ENCODE data around the gene ACAD11.
A peak's percentile ranks its signal among the peaks of the same experiment; 100 is the strongest.
"Not testable (repeated sequence)": the region's sequence is repeated elsewhere in the genome, so short reads cannot be mapped to it uniquely, and the experiment has no call there.

The ACAD11 gene

DNA sequence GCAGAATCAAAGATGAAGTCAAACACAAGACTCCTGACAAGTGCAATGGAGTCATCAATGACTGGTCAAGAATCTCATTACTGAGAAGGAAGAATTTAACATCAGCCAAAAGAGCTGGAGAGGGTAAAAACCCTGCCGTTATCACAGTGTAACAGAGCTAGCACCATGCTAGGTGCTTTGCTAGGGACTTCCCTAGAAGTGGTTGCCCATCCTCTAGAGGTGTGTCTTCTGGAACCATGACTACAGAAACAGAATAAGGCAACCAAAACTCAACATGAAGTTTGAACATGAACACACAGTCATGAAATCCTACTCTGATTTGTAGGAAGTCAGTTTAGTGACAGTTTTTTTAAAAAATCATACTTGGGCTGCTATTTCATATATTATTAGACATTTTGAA is 9.5 kb downstream of the ACAD11 start:
- no peak for DNase-seq

DNA sequence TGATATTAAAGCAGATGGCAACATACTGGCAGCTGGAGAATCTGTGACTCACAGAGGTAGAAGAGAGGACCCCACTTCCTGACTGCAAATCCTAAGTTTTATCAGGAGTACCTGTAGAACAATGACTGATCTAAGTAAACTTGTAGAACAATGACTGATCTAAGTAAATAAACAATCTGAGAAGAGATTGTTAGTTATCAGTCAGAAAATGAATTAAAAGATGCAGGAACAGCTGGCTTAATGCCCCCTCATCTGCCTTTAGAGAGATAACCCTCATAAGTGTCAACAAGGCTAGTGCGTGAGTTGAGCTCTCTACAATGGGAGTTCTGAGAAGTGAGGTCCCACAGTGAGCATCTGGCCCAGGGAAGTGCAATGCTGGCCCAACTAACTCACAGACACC is 14.6 kb downstream of the ACAD11 start:
- no peak for DNase-seq

DNA sequence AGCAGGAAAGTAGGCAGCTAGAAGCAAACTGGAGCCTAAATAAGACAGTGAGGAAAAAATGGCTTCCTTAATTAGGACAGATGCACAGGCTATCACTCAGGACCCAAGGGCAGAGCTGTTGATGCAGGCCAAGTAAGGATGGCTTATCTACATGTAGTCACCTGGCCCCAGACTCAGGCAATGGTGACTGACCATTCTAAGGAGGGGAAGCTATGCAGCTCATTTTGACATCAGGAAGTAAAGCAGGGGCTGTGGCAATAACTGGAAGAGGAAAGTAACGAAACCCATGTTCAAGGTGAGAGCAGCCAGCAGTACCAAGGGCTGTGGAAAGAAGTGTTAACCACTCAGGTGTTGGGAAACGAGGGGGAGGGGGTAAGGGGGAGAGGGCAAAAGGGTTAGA is 16.2 kb downstream of the ACAD11 start:
- no peak for DNase-seq

DNA sequence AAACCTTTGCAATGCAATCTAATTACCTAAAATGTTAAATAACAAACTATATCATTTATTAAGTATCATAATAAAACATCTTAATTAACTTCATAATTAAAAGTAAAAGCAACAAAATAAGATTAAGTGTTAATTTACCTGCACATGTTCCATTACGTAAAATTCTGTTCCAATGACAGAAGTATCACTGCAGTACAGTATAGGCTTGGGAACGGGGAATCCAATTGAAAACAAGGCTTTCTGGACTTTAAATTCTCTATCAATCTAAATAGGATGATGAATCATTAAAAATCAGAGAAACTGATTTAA is 17.1 kb downstream of the ACAD11 start:
- no peak for DNase-seq

DNA sequence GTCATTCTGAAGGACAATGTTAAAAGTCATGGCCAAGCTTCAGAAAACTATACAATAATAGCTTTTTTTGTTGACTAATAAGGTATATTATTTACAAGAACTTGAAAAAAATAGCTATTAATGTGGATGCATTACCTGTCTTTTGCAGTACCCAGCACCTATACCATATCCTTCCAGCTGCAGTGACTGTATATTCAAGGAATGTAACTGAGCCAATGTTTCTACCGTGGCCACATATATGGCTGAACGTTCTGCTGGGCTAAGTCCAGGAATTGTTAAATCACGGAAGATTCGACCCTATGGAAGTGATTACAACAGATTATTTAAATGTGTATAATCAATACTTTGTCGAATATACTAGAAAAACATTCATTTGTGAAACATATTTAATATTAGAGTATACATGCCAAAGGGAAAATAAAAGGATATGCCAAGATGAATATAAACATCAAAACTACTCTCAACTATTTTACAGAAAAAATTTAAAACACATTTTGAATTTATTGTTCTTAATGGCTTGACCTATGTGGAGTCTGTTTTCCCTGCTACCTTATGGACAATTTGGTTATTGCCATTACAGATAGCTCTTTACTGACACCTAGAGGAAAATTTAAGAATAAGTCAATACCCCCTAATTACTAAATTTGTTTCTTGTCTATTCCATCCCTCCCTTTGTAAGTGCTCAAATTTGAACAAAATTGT is 17.6 kb downstream of the ACAD11 start:
- DNase-seq = peak; percentile 58

DNA sequence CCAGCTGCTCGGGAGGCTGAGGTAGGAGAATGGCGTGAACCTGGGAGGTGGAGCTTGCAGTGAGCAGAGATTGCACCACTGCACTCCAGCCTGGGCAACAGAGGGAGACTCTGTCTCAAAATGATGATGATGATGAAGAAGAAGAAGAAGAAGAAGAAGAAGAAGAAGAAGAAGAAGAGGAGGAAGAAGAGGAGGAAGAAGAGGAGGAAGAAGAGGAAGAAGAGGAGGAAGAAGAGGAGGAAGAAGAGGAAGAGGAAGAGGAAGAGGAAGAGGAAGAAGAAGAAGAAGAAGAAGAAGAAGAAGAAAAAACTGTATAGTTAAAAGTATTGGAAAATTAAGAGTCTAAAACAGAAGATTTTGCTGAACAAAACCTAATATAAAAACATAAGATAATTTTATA is 18.2 kb downstream of the ACAD11 start:
- DNase-seq = not testable (repeated sequence)

DNA sequence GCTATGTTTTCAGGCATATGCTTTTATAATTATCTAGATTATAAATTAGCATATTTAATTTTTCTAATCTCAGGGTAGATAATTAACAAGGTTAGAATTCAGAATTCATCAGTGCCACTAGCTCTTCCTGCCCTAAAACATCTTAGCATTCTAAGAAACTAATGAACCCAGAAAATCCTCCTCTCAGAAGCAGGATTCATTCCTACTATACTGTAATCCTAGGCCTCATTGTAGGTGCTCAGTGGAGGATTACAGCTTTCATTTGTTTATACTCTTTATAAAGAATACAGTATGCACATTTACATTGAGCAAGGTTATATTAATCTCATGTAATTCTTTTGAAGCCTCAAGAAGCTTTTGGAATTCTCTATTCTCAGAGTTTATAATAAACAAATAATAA is 20.9 kb downstream of the ACAD11 start:
- DNase-seq = no peak

DNA sequence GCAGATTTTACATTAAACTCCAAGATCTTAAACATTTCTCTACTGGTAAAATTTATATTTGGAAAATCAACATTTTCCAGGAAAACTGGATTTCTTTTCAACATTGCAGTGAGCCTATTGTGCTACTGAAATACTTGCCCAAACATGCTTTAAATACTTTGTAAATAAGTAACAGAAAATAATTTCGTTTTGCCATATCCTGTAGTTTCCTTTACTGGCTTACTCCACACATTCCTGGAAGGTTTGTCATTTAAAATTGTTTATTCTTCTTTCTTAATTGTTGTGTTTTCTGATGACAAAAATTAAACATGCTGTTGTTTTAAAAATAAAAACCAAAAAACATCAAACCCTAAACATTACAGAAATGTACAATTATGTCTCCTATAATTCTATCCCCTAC is 22.0 kb downstream of the ACAD11 start:
- DNase-seq = peak; percentile 43

DNA sequence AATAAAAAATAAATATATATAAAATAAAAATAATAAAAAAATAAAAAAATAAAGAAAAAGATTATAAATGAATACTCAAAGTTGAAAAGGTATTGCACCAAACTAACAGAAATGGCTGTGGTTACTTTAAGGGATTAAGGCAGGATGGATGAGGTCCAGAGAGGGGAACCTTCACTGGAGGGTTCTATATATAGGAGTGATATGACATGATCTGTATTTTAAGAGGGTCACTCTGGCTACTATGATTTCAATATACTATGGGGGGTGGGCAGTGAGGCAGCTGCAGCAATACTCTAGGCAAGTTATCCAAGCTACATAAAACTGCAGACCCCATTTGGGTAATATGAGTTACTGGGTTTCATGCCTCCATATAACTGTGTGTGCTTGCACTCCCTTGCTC is 24.6 kb downstream of the ACAD11 start:
- no peak for DNase-seq

DNA sequence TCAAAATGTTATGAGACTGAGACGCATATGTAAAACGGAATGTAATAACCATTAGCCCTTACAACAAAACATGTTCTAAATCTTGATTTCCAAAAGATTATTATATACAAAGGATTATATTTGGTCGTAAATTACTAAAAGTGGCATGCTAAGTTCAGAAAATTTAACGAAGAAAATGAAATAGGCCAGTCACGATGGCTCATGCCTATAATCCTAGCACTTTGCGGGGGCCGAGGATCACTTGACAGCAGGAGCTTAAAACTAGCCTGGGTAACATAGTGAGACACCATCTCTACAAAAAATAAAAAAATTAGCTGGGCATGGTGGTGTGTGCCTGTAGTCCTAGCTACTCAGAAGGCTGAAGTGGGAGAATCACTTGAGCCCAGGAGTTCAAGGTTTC is 29.0 kb downstream of the ACAD11 start:
- no peak for DNase-seq

DNA sequence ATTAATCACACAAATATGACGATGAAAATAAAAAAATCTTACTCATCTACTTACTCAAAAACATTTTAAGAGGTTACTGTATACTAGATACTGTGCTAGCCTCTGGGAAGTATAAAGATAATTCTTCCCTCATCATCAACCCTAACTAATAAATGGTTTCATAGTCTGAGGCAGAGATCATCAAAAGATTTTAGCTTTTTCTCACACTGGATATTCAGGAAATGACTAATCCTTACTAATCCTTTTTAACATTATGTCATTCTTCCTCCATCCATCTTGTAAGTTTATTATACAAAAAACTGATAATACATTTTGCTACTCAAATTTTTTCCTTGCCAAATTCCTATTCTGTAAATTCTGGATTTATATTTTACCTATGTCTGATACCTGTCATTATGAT is 29.7 kb downstream of the ACAD11 start:
- DNase-seq = peak; percentile 80

DNA sequence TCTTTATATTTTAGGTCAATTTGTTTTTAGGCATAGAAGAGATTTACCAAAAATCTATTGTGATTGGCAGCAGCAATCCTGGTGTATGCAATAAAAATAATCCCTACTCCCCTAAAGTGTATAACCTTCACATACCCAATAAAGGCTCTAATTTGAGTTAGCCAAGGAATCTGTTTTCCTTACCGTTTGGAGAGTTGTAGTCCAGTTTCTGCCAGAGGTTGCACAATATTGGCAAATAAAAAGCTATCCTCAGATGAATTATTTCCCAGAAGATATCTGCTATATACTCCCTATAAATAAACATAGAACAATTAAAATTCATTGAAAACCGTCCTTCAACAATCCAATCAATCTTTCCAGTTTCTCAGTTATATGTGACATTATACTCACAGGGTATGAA is 31.5 kb downstream of the ACAD11 start:
- no peak for DNase-seq

DNA sequence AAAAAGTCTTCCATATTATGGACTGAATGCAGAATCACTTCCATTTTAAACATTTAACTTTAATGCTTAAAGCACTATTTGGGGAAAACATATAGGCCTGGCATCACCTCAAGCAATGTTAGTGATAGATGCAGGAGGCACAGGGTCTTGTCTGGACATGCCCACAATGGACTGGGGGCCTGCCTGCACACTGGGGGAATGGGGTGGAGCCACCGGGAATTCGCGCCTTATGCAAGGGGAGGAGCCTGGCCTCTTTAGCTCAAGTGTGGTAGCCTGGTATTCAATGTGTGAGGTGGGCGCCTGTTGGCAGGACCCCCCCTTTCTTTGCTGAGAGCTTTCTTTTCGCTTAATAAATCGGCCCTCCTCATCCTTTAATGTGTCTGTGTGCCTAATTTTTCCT is 32.7 kb downstream of the ACAD11 start:
- DNase-seq = no peak

DNA sequence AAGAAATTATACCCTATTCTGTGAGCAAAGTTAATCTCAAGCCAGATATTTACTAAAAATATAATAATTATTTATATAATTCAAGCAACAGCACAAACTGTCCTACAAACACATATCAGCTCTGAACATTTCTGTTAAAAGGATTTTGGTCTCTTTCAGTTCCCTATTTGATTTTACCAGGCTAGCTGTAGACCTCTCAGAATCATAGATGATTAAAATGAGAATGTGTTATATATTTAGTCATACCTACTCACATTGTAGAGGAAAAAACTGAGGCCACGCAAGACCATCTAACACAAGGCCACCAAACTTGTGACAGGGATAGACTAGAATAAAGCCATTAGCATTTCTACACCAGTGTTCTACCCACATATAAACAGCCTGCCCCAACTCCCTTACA is 34.0 kb downstream of the ACAD11 start:
- DNase-seq = no peak

DNA sequence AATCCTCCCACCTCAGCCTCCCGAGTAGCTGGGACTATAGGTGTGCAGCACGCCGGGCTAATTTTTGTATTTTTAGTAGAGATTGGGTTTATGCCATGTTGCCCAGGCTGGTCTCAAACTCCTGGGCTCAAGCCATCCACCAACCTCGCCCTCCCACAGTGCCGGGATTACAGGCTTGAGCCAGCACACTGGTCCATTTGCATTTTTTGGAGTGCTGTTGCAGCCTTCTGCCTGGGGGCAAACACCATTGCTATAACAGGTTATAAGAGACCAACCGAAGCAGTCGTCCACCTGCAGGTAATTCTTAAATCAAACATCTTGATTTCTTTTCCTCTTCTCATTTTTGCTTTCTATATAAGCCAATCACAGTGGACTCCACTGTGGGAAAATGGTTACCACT is 34.8 kb downstream of the ACAD11 start:
- no peak for DNase-seq

DNA sequence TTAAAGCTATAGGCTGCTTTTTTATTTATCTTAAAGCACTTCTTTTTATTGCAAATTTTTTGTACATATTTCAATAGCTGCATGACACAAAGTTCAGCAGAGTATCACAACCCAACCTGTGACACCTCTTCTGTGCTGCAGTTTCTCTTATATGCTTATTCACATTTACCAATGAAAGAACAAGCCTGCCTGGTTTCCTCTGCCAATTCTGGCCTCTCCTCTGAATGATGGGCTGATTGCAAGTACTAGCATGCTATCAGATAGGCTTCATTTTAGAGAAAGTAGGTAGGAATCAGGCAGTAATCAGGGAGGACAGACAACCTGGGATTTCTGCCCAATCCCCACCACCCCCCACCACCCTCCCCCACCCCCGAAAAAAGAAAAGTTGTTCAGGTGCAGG is 36.0 kb downstream of the ACAD11 start:
- no peak for DNase-seq

DNA sequence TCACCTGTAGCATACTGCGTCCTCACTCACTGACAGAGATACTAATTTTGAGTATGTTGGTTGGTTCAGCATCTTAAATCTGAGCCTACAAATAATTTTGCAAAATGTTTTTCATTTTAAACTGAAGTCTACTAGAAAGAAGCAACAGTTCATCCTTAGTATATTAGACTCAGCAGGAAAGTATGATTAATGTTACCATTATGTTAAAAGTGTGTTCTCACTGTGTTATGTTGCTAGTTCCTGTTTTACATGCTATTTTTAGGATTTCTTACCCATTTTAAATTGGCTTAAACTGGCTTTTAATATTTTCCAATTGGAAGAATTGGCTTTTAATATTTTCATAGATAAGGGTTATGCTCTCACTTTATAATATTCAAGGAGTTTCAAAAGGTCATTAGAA is 36.8 kb downstream of the ACAD11 start:
- DNase-seq = no peak

DNA sequence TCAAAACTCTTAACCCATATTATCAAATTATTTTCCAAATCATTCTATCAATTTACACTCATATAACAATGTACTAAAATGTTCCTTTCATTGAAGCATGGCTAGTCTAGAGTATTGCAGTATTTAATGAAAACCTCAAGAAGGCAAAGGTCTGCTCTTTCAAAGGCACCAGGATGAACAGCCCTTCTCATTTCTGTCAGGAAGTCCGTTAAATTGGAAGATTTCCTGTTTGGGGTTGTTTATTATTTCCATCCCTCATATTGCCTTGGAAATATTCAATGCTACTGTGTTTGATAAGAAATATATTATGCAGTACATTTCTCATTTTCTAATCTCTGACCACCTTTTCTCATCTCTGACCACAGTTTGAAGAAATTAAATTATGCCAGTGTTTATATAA is 37.5 kb downstream of the ACAD11 start:
- no peak for DNase-seq

DNA sequence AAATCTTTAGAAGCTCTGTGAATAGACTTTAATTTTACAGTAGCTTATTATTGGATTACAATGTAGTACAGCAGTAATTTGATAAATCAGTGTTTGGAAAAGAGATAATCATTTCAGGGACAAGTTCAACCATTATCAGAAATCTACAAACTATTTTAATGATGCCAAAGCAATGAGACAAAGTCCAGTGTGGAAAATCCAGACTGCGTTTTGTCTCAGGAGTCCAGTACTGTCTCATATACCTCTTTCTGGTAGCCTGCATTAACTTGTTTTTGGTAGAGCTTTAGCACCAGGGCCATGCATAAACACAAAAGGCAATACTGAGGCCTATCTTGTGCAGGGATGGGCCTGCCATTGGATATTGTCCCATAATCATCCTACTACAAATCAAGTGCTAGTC is 42.8 kb downstream of the ACAD11 start:
- no peak for DNase-seq

DNA sequence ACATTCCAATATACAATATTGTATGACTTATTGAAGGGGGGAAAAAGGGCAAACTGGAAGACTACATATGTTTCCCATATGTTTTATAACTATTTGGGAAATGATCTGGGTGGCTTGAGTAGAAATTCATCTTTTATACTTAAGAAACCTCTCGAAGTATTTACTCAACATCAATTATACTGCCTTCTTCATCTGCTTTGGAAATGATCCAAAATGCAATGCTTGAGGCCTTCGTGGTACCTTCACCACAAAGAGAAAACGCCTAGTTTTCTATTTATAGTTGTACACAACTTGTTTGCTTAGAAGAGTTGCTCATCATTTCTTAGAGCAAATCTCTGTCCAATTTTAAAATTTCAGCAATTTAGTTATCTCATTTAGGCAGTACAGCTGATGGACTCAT is 43.7 kb downstream of the ACAD11 start:
- DNase-seq = no peak

DNA sequence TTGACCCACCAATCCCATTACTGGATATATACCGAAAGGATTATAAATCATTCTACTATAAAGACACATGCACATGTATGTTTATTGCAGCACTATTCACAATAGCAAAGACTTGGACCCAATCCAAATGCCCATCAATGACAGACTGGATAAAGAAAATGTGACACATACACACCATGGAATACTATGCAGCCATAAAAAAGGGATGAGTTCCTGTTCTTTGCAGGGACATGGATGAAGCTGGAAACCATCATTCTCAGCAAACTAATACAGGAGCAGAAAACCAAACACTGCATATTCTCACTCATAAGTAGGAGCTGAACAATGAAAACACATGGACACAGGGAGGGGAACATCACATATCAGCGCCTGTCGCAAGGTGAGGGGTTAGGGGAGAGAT is 44.3 kb downstream of the ACAD11 start:
- DNase-seq = not testable (repeated sequence)

DNA sequence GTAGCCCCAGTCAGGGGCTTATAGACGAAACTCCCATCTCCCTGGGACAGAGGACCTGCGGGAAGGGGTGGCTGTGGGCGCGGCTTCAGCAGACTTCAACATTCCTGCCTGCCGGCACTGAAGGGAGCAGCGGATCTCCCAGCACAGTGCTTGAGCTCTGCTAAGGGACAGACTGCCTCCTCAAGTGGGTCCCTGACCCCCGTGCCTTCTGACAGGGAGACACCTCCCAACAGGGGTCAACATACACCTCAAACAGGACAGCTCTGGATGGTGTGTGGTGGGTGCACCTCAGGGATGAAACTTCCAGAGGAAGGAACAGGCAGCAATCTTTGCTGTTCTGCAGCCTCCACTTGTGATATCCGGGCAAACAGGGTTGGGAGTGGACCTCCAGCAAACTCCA is 53.0 kb downstream of the ACAD11 start:
- DNase-seq = not testable (repeated sequence)

DNA sequence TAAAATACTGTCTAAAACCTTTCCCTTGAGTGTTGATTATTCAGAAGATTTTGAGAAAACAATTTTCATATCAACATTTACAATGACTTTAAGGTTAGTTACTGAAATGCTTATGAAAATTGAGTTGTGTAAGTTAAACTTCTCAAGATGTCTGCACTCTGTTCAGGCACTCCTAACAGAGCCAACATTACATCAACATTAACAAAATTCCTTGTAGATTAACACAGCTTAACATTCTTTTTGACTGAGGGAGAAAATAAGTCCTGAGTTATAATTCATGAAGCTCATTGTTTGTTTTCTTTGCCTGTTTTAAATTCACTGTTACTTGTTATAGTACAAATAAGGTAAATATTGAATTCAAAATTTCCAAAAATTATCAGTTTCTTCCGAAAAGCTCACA is 53.5 kb downstream of the ACAD11 start:
- DNase-seq = peak; percentile 70

DNA sequence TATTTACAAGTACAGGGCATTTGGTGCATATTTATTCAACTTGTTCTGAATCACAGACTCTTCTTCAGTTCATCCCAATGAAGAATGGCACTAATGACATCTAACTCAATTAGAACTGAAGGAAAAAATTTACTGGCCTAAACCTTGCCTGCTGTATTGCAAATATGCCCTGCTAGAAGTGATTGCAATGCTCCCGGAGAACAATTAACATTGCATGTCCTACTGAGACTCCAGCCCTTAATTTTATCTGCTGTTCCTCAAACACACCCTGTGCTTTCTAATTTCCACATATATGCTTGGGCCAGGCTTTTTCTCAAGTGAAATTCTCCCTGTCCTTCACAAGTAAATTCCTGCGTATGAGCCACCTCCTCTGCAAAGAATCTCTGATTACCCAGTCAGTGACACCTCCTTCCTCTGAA is 54.2 kb downstream of the ACAD11 start:
- no peak for DNase-seq

DNA sequence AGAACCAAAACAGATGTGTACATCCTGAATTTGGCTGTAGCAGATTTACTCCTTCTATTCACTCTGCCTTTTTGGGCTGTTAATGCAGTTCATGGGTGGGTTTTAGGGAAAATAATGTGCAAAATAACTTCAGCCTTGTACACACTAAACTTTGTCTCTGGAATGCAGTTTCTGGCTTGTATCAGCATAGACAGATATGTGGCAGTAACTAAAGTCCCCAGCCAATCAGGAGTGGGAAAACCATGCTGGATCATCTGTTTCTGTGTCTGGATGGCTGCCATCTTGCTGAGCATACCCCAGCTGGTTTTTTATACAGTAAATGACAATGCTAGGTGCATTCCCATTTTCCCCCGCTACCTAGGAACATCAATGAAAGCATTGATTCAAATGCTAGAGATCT is 59.0 kb downstream of the ACAD11 start:
- not testable (repeated sequence) for DNase-seq

DNA sequence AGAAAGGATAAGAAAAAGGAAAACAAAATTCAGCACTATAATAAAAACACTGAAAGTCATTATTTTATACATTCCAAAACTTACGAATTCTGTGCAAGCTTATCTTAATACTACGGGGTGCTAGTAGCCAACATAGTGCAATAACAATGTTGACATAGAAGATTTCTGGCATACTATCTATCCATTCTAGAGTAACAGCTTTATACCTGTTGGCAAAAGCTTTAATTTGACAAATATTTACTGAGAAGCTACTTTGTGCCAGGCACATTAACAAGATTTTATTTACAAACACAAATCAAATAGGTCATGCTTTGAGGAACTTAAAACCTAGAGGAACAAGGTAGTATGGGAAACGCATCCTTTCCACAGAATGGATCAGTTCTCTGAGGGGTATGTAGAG is 61.4 kb downstream of the ACAD11 start:
- DNase-seq = no peak

Measured in fibroblast of skin of right biceps (primary cell).